A204.1 (cell line): ENCODE data around the gene RANBP17.
"Not testable (repeated sequence)": the region's sequence is repeated elsewhere in the genome, so short reads cannot be mapped to it uniquely, and the experiment has no call there.

Experiments used
- FAIRE-seq: peaks from 2 replicates; lab custom pipeline; 2012; peaks lifted over from hg19 to GRCh38; lab: Jason Lieb, UNC

RANBP17 gene

DNA sequence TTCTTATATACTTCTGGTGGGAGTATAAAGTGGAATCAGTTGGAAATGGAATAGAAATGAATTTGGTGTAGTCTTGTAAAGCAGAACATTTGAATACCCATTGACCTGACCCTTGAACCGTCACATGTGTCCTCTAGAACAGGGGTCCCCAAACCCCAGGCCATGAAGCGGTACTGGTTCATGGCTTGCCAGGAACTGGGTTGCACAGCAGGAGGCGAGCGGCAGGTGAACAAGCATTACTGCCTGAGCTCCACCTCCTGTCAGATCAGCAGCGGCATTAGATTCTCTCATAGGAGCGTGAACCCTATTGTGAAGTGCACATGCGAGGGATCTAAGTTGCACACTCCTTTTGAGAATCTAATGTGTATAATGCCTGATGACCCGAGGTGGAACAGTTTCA lies 80.0 kb downstream of the RANBP17 start:
- FAIRE-seq: no peak

DNA sequence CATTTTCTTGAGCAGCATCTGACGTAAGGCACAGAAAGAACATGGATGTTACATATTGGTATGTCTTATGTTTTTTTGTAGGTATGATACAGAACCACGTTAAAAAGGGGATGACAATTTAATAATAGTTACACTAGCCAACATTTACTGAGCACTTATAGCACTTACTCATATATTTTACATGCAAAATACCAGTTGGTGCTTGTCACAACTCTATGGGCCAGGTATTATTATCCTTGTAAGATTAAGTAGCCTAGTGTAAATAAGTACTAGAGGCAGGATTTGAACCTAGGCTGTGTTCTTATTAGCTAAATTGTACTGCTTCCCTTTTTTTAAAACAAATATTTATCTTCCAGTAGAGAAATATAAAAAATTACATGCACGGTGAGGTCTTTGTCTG lies 83.5 kb downstream of the RANBP17 start:
- no peak for FAIRE-seq

DNA sequence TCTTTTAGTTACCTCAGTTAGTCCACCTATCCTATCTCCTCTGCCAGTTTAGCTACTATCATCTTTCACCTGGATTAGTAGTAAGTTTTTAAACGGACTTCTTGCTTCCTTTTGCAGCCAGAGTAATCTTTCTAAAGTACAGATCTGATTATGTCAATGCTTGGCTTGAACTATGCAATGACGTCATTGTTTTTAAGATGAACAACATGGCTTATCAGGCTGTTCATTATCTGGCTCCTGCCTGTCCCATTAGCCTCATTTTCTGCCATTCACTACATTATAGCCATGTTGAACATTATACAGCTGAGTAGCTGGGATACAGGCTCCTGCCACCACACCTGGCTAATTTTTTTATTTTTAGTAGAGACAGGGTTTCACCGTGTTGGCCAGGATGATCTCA lies 98.7 kb downstream of the RANBP17 start:
- FAIRE-seq: no peak

DNA sequence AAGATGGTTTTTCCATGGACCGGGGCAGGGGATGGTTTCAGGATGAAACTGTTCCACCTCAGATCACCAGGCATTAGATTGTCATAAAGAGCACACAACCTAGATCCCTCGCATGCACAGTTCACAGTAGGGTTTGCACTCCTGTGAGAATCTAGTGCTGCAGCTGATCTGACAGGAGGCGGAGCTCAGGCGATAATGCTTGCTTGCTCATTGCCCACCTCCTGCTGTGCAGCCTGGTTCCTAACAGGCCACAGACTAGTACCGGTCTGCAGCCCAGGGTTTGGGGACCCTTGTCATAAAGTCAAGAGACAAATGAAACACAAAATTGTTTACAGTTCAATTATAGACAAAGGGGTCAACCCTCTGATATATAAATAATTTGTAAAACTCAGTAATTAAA lies 101.7 kb downstream of the RANBP17 start:
- no peak for FAIRE-seq

DNA sequence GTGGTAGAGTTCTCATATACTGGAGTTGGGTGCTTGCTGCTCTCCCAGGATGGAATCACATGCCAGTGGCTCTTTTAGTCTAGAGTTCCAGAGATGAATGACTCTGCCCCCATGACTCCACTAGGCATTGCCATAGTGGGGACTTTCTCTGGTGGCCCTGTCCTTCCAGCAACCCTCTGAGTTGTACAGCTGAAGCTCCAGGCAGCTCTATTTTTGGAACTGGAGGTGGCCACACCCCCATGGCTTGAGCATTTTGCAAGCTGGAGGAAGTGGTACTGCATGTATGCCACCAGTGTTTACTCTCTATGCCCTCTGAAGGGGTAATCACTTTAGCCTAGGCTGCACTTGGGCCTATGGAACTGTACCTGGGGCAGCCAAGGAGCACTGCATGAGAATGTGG lies 112.6 kb downstream of the RANBP17 start:
- no peak for FAIRE-seq

DNA sequence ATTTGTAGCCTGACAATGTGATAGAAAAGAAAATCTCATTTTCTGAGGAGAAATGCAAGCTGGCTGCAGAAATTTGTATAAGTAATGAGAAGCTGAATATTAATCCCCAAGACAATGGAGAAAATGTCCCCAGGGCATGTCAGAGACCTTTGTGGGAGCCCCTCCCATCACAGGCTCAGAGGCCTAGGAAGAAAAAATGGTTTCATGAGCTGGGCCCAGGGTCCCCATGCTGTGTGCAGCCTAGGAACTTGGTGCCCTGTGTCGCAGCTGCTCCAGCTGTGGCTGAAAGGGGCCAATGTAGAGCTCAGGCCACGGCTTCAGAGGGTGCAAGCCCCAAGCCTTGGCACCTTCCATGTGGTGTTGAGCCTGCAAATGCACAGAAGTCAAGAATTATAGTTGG lies 118.4 kb downstream of the RANBP17 start:
- not testable (repeated sequence) for FAIRE-seq

DNA sequence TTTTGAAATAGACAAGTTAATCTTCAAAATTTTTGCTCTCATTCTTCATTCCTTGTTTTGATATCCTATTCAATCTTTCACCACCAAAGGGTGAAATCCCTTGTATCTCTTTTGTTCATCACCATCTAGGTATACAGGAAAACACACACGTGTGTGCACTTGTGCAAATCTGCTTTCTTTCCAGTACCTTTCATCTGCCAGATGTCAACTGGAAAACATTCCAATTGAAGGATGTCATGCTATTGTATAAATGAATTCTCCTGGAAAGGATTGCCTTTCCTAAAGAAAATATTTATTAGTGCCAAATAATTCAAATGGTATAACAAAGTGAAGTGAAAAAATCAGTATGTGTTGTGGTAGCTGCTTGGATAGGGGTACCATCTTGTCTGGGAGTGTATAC lies 123.7 kb downstream of the RANBP17 start:
- no peak for FAIRE-seq

DNA sequence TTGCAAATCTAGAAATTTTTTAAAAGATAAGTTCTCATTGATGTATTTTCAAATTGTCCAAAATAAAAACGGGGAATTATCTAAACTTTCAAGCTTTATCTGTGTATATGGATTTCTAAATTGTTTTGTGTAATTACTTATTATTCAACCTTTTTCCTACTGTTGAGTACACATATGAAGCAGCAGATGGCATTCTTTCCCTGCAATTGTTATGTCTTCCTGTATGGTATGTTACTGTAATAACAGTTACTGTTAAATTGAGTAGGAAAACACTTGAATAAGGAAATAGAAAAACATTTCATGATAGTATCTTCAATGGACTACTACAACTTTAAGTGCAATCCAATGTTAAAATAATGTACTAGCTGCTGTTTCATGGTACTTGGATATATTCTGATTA lies 124.8 kb downstream of the RANBP17 start:
- peak; percentile 46 for FAIRE-seq

DNA sequence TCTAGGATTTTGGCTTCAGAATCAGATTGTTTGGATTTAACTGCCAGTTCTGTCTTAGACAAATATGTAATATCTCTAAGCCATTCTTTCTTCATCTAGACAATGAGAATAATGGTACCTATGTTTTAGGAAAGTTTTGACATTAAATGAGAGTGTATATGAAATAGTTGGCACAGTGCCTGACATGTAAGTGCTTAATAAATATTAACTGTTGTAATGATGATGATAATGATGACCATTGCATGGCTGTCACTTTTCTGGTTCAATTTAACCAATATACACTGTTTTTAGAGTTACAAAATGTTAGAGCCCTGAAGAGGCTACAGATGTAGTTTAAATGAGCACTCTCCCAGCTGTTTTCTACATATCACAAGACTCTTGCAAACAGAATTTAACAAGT lies 131.7 kb downstream of the RANBP17 start:
- no peak for FAIRE-seq

DNA sequence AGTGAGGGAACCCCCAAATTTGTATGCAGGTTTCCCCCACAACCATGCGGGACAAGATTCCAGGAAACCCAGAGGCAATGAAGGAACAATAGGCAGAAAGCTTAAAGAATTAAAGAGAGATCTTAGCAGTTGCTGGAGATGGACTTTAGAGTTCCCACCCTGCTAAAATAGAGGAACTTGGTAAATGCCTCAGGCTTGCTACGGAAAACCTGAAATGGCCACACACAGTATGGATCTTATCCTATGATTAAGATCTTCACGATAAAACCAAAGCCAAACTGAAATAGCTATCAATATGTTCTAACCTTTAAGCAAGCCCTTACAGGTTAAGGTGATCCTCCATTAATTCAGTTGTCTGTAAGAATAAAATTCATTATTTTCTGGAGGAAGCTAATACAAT lies 148.3 kb downstream of the RANBP17 start:
- FAIRE-seq: no peak

DNA sequence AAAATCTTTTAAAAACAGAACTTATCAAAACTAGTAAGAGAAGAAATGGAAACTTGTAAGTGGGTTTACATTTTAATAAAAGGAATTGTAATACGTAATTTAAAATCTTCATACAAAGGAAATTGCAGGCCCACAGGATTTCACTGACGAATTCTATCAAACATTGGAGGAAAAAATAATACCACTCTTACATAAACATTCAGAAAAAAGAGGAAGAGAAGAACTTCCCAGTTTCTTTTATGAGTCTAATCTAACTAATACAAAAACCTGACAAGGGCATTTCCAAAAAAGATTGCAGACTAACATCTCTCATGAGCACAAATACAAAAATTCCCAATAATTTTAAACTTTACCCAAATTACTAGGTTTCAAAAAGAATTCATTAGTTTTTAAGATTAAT lies 149.0 kb downstream of the RANBP17 start:
- FAIRE-seq: no peak

DNA sequence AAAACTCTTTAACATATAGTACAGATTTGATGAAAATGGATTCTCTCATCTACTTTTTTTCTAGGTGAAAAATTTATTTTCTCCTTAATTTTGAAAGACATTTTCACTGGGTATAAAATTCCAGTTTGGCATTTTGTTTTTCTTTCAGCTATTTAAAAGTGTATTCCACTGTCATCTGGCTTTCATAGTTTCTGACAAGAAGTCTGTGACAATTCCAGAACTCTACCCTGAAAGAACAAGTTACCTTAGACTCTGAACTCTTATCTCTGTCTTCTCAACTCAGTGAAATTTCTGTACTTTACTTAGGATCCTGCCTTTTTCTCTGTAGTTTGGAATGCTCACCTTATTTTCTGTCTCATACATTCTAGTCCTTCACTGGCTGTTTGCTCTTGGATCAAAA lies 161.7 kb downstream of the RANBP17 start:
- FAIRE-seq: peak; percentile 55

DNA sequence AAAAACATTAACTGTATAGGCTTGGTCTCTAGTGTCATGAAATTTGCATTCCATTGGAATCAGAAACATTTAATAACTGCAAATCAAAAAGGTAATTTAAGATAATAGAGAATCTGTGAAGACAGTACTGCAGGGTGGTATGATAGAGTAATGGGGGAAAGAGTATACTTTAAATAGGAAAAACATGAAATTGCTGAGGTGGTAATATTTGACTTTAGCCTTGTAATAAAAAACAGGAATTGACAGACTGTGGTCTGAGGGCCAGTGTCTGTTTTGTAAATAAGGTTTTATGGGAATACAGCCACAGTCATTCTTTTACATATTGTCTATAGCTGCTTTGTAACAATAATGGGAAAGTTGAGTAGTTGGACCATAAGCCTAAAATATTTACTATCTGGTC lies 162.3 kb downstream of the RANBP17 start:
- no peak for FAIRE-seq

DNA sequence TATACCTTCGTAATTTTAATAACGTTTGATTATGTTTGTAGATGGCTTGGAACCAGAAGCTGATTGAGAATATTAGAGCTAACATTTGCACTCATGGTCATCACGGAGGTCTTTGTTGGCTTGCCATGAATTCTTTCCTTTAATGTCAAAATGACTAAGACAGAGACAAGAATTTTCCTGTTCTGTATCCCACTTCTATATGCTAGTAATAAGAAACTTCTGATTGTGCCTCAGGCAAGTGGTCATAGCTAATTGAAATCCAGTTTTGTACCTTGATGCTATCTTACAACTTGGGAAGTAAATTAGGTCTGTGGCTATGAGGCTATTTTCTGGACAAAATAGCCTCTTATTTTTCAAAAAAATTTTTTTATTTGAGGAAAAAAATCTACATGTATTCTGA lies 167.6 kb downstream of the RANBP17 start:
- no peak for FAIRE-seq

DNA sequence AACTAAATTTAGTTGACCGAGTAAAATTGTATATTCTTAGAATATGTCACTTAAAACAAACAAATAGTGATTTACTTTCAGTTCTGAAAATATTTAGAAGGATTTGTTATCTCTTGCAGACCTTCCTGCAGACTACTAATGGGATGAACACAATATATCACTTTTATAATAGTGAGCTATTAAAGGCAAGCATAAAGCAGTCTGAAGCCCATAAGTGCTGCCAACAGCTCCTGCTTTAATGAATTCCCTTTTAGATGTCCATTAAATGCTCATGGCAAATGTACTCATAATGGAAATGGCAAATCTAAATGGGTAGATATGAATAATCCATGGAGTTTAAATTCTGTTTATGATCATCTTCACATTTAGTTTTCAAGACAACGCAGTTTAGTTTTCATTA lies 170.2 kb downstream of the RANBP17 start:
- no peak for FAIRE-seq

DNA sequence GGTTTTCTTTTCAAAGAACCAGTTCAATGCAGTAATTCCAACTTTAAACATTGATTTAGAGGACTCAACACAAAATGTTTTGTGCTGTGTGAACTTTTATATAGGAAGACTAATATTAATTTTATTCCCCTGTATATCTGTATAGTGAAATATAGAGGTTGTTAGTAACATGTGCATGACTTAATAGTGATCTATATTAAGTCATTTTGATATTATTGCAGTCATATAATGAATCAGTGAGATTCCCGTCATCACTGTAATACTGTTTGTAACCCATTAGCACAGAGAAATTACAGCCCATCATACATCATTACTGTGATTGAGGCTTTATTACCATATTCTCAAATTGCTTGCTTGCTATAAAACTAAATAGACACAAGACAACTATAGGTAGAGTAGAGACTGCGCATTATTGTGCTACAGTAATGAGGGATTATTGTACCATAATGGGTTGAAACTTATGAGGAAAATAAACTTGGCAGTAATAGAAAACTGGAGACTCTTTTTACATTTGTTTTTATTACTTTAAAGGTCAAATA lies 170.7 kb downstream of the RANBP17 start:
- FAIRE-seq: no peak

DNA sequence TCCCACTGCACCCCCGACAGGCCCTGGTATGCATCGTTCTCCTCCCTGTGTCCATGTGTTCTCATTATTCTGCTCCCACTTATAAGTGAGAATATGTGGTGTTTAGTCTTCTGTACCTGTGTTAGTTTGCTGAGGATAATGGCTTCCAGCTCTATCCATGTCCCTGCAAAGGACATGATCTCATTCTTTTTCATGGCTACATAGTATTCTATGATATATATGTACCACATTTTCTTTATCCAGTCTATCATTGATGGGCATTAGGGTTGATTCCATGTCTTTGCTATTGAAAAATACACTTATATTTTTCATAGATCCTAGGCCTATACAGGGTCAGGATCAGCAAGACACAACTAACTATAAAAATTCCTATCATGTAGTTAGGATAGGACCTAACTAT lies 180.1 kb downstream of the RANBP17 start:
- FAIRE-seq: not testable (repeated sequence)

DNA sequence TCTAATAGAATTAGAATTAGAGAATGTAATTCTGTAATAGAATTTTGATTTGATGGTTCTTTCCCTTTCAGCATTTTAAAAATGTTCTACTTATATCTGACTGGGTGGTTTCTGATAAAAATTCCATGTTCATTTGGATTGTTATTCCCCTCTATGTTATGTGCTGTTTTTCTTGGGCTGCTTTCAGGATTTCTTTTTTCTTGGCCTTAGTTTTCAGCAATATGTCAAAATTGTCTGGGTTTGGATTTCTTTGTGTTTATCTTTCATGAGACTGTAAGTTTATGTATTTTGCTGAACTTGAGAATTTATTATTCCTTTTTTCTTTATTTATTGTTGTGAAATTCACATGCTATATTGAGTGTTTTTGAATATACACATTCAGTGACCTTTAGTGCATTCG lies 189.1 kb downstream of the RANBP17 start:
- no peak for FAIRE-seq

DNA sequence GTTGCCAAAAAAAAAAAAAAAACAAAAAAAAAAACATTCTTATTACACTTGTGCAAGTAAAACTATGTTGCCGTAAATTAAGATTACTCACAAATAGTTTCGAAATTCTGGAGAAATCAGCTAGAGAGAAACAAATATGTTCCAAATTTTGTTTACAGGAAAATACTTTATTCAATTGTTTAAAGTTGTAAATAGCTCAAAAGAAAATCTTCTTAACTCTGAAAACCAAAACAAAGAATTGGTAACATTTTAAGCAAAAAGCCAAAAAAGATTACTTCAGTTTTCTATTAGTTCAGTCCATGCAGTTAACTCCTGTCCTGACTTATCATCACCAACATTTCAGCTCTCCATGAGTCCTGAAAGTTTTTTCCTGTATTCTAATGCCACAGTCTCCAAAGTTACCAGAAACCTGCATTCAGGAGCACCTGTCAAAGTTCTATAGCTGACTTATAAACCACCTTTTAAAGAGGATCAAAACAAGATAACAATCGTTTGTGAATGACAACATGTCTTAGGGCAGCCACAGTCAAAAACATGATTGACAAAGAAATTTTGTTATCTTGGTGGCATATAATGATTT lies 194.1 kb downstream of the RANBP17 start:
- FAIRE-seq: no peak

DNA sequence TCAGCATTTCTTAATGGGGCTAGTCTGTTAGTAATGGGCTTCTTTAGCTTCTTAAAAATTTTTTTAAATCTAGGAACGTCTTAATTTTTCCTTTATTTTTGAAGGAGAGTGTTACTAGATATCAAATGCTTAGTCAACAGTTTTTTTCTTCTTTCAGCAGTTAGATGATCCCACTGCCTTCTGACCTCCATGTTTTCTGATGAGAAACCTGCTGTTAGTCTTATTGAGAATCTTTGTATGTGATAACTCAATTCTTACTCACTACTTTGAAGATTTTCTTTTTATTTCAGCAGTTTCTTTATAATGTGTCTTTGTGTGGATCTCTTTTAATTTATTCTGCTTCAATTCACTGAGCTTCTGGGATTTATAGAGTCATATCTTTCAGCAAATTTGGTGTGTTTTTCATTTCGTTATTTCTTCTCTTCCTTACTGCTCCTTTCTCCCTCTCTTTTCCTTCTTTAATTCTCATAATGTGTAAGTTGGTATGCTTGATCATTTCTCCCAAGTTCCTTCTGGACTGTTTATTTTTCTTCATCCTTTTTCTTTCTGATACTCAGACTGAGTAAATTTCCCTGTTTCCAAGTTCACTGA lies 205.8 kb downstream of the RANBP17 start:
- FAIRE-seq: no peak

DNA sequence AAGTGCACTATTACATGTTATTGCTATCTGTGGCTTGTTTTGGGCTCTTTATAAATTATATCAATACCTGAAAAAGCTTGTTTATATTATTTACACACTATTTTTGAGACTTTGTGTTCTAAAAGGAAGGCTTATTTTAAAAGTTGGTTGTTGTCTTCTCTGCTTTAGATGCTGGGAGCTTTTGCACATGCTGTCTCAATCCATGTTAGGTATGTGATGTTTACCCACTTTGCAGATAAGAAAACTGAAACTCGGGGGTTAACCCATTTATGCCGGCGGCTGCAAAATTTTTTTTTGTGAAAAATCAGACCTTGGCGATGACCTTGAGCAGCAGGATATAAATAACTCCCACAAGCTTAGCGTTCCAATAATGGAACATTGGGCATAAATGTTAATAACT lies 212.9 kb downstream of the RANBP17 start:
- FAIRE-seq: no peak

DNA sequence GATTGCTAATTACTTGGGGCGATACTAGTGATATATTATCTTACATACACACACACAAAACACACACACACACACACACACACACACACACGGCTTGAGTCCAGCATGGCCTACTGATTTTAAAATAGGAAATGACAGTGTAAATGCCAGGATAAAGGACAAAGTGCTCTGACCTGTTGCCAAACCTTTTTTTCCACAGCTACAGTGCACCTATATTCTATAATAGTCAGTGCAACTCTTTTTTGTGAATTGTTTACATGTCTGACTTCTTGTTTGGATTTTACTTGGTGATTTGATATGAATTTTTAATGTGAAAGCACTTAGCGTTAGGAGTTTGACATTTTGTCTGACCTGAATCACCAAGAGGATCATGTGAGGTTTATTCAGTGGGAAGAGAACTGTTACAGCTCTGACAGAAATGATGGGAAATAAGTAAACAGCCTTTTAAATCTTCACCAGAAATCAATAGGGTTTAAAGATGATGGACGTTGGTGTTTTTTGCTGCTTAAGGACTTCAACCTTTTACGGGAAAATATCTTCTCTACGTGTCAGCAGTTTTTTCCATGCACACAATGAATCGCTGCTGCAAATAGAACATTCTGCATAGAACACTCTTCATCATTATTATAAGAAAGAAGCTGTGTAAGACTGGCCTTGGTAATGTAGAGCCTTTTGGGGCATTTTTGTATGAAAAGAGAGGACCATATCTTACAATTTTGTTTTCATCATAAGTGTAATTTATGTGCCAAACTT lies 218.5 kb downstream of the RANBP17 start:
- FAIRE-seq: no peak

DNA sequence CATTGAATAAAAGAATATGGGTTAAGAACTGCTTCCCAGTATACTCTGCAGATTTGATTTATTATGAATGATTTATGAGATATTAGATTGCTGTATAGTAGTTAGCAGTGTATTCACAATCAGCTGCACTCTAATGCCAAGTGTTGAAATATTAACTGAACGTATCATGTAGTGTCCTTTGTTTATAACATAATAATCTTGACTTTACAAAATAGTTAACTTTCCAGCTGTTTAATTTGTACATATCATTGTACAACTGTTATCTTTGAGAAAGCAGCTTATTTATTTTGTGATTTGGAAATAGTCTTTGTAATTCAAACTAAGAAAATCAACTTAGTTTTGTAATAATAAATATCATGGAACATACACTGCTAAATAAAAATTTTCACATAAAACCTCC lies 219.5 kb downstream of the RANBP17 start:
- no peak for FAIRE-seq

DNA sequence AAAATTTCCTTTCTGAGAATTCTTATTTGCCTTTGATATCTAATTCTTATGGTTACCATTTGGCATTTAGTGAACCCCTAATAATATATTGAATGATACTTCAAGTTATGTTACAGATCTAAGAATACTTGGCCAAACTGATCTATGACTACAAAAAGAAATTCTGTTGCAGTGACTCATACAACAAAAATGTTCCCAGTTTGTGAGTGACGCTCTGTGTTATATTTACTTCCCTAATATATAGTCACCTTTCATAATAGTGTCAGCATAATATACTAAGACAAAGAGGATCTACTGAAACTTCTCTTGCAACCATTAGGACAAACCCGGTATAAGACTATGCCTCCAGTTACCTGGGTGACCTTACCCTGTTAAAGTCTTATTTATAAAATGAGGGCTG lies 230.4 kb downstream of the RANBP17 start:
- no peak for FAIRE-seq
